ENCODE measurements around the gene GTF2H2C.

- no peak for TF ChIP-seq CTCF (IDR thresholded peaks at IDR 0.05)
- TF ChIP-seq POLR2A (IDR thresholded peaks at IDR 0.05): no peak
These were observed 40.7 kb upstream of the GTF2H2C start for GRCh38 chr5:69519285-69519684.
